Smooth muscle cell (in vitro differentiated cells): ENCODE data around the gene SRF. TPM values are rescaled to one million over a fixed set of nuclear protein-coding genes. Genes with fewer than 3 reads are reported as not detected.

ENCODE experiments used
- DNase-seq: peaks from one replicate; lab custom pipeline; 2025; ENCODE audit not compliant: unreplicated experiment; lab: John Stamatoyannopoulos, UW
- H2AFZ ChIP-seq: fragments of 200-600 bp; sonication (generic); 2 replicates; pipeline ENCODE4 v1.6.0; 2016; ENCODE audit warnings: antibody characterized with exemption, low read depth, mild to moderate bottlenecking
- H3F3A ChIP-seq: fragments of 200-600 bp; sonication (generic); 2 replicates; pipeline ENCODE4 v1.6.0; 2017; ENCODE audit warnings: antibody characterized with exemption, low read depth
- H3K27ac ChIP-seq: fragments of 200-600 bp; sonication (generic); 2 replicates; pipeline ENCODE4 v1.5.1; 2016; ENCODE audit warnings: low read depth, mild to moderate bottlenecking
- H3K27me3 ChIP-seq: fragments of 200-600 bp; sonication (generic); 2 replicates; pipeline ENCODE4 v1.6.1; 2016; ENCODE audit warnings: low read depth, mild to moderate bottlenecking
- H3K36me3 ChIP-seq: fragments of 200-600 bp; sonication (generic); 2 replicates; pipeline ENCODE4 v1.5.1; 2016; ENCODE audit warnings: low read depth
- H3K4me1 ChIP-seq: fragments of 200-600 bp; sonication (generic); 2 replicates; pipeline ENCODE4 v1.5.1; 2016; ENCODE audit warnings: low read depth
- H3K4me2 ChIP-seq: fragments of 200-600 bp; sonication (generic); 2 replicates; pipeline ENCODE4 v1.6.0; 2016; ENCODE audit warnings: mild to moderate bottlenecking
- H3K4me3 ChIP-seq: fragments of 200-600 bp; sonication (generic); 2 replicates; pipeline ENCODE4 v1.5.1; 2016; ENCODE audit warnings: mild to moderate bottlenecking
- H3K79me2 ChIP-seq: fragments of 200-600 bp; sonication (generic); 2 replicates; pipeline ENCODE4 v1.6.0; 2016; ENCODE audit warnings: low read depth, mild to moderate bottlenecking
- H3K9ac ChIP-seq: fragments of 200-600 bp; sonication (generic); 2 replicates; pipeline ENCODE4 v1.6.0; 2016; ENCODE audit warnings: low read depth
- H3K9me3 ChIP-seq: fragments of 200-600 bp; sonication (generic); replicated peaks from 2 replicates; pipeline ENCODE4 v1.5.1; 2016; ENCODE audit warnings: low read depth
- H4K20me1 ChIP-seq: fragments of 200-600 bp; sonication (generic); 2 replicates; pipeline ENCODE4 v1.6.0; 2016; ENCODE audit warnings: low read depth
- CTCF ChIP-seq: fragments of 200-600 bp; sonication (generic); IDR thresholded peaks from 2 replicates; pipeline ENCODE4 v1.5.1; 2017; ENCODE audit warnings: borderline replicate concordance, mild to moderate bottlenecking, antibody characterized with exemption; ENCODE audit not compliant: insufficient read depth, poor library complexity, severe bottlenecking
- WGBS: methylation state at CpG from one replicate; pipeline ENCODE4 v1.1.7; 2016; ENCODE audit warnings: low lambda C conversion rate; 5-methylcytosine and 5-hydroxymethylcytosine counted together
- polyA plus RNA-seq: library from polyadenylated mRNA; unstranded; fragments of >200 nt; fragmentation: Nextera tagmentation; extraction: Ambion mirVana; gene quantifications from 2 replicates; pipeline ENCODE4 v1.2.1, GENCODE V29; 2016
- total RNA-seq: library from RNA; depleted of rRNA; stranded (reverse); fragments of >200 nt; gene quantifications from 2 replicates; pipeline ENCODE4 v1.2.3, GENCODE V29; 2014

Gene SRF
- total RNA-seq (20.6 and 22.9 TPM in 2 replicates), polyA plus RNA-seq (6.8 and 9.3 TPM in 2 replicates)

- peak within 1 kb of the TSS; percentile 89 for H3K9ac ChIP-seq
- H3K4me1 ChIP-seq = peaks cover 19% of the 10 kb centered on the region
- no peaks in the 10 kb centered on the region for H3K27me3 ChIP-seq
- H3K36me3 ChIP-seq = no peaks in the 10 kb centered on the region
- peaks cover 47% of the 10 kb centered on the region for H3F3A ChIP-seq
- under 1% methylated on average over 56 of the region's 83 CpGs for WGBS
- H3K9me3 ChIP-seq = no peaks in the 10 kb centered on the region
- peaks cover 40% of the 10 kb centered on the region for H3K79me2 ChIP-seq
- H3K27ac ChIP-seq = peak within 1 kb of the TSS; percentile 98
- peak within 1 kb of the TSS; percentile 70 for H2AFZ ChIP-seq
- peaks cover 28% of the 10 kb centered on the region for H4K20me1 ChIP-seq
- H3K4me3 ChIP-seq = peak within 1 kb of the TSS; percentile 94
- H3K4me2 ChIP-seq = peak within 1 kb of the TSS; percentile 98
- peak; percentile 66 for TF ChIP-seq CTCF
- peak; percentile 95 for DNase-seq
These were observed at the start of gene SRF for GRCh38 chr6:43170931-43171706. Gene SRF, plus strand, starts transcription at chr6:43171269. Its CDS starts 388 bp downstream, at chr6:43171657.

- H3K4me2 ChIP-seq = peak overlapping the region; percentile 85
- no peak for DNase-seq
- no peaks in the 10 kb centered on the region for H3K27me3 ChIP-seq
- H3K9me3 ChIP-seq = no peaks in the 10 kb centered on the region
- WGBS = 76% methylated on average over 2 of the region's 2 CpGs
- H3K4me3 ChIP-seq = no peak overlapping the region
- H4K20me1 ChIP-seq = no peaks in the 10 kb centered on the region
- no peak for TF ChIP-seq CTCF
- peak overlapping the region; percentile 100 for H3K27ac ChIP-seq
- peaks cover 63% of the 10 kb centered on the region for H3K4me1 ChIP-seq
- no peak overlapping the region for H2AFZ ChIP-seq
- no peaks in the 10 kb centered on the region for H3K36me3 ChIP-seq
- peaks cover 66% of the 10 kb centered on the region for H3F3A ChIP-seq
- H3K9ac ChIP-seq = peak overlapping the region; percentile 97
- peaks cover 67% of the 10 kb centered on the region for H3K79me2 ChIP-seq
These were observed 48.9 kb upstream of the SRF start for GRCh38 chr6:43122146-43122545.

- H3K27ac ChIP-seq = peak overlapping the region; percentile 100
- 39% methylated on average over 25 of the region's 25 CpGs for WGBS
- H3K27me3 ChIP-seq = no peaks in the 10 kb centered on the region
- H3K4me2 ChIP-seq = peak overlapping the region; percentile 85
- peaks cover 67% of the 10 kb centered on the region for H3K79me2 ChIP-seq
- peaks cover 70% of the 10 kb centered on the region for H3F3A ChIP-seq
- no peak overlapping the region for H2AFZ ChIP-seq
- no peak for DNase-seq
- no peak overlapping the region for H3K4me3 ChIP-seq
- TF ChIP-seq CTCF = no peak
- H3K4me1 ChIP-seq = peaks cover 62% of the 10 kb centered on the region
- no peaks in the 10 kb centered on the region for H3K36me3 ChIP-seq
- H4K20me1 ChIP-seq = peaks cover 2% of the 10 kb centered on the region
- peak overlapping the region; percentile 97 for H3K9ac ChIP-seq
- no peaks in the 10 kb centered on the region for H3K9me3 ChIP-seq
These were observed 47.4 kb upstream of the SRF start for GRCh38 chr6:43123461-43124314.
